Measurements from ENCODE around the gene ALS2. TPM values are rescaled to one million over a fixed set of nuclear protein-coding genes. Genes with fewer than 3 reads are reported as not detected.

The ALS2 gene
- total and polyA plus RNA-seq, 8 donors = 4.1 to 48.4 (median 9.4) TPM

GRCh38 chr2:201794294-201794693 lies 13.6 kb upstream of the ALS2 start:
- no peaks in the 10 kb centered on the region for H3K4me1 ChIP-seq
- H3K4me3 ChIP-seq = no peak overlapping the region
- H3K27me3 ChIP-seq = no peaks in the 10 kb centered on the region
- 82 to 89% (median 88%) methylated on average over 6 of the region's 6 CpGs for WGBS, 5 donors
- no peaks in the 10 kb centered on the region for H3K9me3 ChIP-seq
- no peak overlapping the region for H3K27ac ChIP-seq
- intact Hi-C loops (cut with DNase I; ENCODE audit: low total_unique reads) = no loop called here
- TF ChIP-seq POLR2AphosphoS5 (IDR thresholded peaks at IDR 0.05) (no peak), POLR2A (IDR thresholded peaks at IDR 0.05) (no peak), EP300 (IDR thresholded peaks at IDR 0.05) (no peak)
- TF ChIP-seq, protein P1, sequence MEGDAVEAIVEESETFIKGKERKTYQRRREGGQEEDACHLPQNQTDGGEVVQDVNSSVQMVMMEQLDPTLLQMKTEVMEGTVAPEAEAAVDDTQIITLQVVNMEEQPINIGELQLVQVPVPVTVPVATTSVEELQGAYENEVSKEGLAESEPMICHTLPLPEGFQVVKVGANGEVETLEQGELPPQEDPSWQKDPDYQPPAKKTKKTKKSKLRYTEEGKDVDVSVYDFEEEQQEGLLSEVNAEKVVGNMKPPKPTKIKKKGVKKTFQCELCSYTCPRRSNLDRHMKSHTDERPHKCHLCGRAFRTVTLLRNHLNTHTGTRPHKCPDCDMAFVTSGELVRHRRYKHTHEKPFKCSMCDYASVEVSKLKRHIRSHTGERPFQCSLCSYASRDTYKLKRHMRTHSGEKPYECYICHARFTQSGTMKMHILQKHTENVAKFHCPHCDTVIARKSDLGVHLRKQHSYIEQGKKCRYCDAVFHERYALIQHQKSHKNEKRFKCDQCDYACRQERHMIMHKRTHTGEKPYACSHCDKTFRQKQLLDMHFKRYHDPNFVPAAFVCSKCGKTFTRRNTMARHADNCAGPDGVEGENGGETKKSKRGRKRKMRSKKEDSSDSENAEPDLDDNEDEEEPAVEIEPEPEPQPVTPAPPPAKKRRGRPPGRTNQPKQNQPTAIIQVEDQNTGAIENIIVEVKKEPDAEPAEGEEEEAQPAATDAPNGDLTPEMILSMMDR (IDR thresholded peaks at IDR 0.05) = no peak
- DNase-seq = no peak
- no peaks in the 10 kb centered on the region for H3K36me3 ChIP-seq

GRCh38 chr2:201793631-201794030 lies 12.9 kb upstream of the ALS2 start:
- Histone ChIP-seq H3K4me1 (no peaks in the 10 kb centered on the region), H3K27me3 (no peaks in the 10 kb centered on the region), H3K27ac (no peak overlapping the region), H3K9me3 (no peaks in the 10 kb centered on the region), H3K4me3 (no peak overlapping the region), H3K36me3 (no peaks in the 10 kb centered on the region)
- no peak for DNase-seq
- TF ChIP-seq POLR2A (IDR thresholded peaks at IDR 0.05) (no peak), EP300 (IDR thresholded peaks at IDR 0.05) (no peak), POLR2AphosphoS5 (IDR thresholded peaks at IDR 0.05) (no peak)
- TF ChIP-seq, protein P1 (IDR thresholded peaks at IDR 0.05) = no peak
- WGBS, 5 donors = 75 to 95% (median 92%) methylated on average over 1 of the region's 1 CpG
- intact Hi-C loops (cut with DNase I; ENCODE audit: low total_unique reads) = no loop called here

DNA sequence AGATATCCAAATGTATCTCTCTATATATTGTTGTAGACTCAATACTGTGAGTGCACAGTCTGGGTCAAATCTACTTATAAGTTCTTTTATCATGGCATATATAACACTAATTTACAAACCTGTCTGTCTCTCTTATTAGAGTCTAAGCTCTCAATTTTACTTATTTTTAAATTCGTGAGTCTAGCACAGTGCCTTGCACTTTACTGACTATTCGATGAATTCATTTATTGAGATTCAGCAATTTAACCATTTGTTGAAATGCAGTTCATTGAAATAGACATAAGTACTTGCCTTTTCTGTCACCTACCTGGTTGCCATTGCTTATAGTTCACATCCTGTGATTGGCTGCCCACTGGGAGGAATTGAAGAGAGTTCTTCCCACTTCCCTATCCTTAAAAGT lies 10.3 kb upstream of the ALS2 start:
- H3K27me3 ChIP-seq = no peaks in the 10 kb centered on the region
- H3K4me1 ChIP-seq = no peaks in the 10 kb centered on the region
- no peak for DNase-seq
- H3K27ac ChIP-seq = no peak overlapping the region
- TF ChIP-seq POLR2A (IDR thresholded peaks at IDR 0.05) = no peak
- no peak for TF ChIP-seq EP300 (IDR thresholded peaks at IDR 0.05)
- TF ChIP-seq, protein P1 (IDR thresholded peaks at IDR 0.05) = no peak
- no peak for TF ChIP-seq POLR2AphosphoS5 (IDR thresholded peaks at IDR 0.05)
- H3K4me3 ChIP-seq = no peak overlapping the region
- 81 to 90% (median 85%) methylated on average over 2 of the region's 2 CpGs for WGBS, 5 donors
- H3K36me3 ChIP-seq = no peaks in the 10 kb centered on the region
- intact Hi-C loops (cut with DNase I; ENCODE audit: low total_unique reads) = no loop called here
- H3K9me3 ChIP-seq = no peaks in the 10 kb centered on the region

DNA sequence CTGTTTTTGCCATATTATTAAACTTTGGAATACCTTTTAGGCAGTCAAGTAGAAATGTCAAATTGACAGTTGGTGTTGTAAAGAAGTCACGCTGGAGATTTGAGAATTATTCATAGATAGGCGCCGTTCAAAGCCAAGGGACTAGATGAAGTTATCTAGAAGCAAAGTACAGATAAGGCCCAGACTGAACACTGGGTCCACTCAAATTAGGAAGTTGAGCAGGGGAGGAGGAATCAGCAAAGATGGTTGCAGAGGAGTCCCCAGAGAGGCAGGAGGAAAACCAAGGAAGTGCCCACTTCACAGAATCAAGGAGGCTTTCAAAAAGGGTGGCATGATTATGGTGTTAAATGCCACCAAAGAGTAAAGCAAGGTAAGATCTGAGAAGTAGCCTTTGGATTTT lies 9.6 kb upstream of the ALS2 start:
- no peak overlapping the region for H3K27ac ChIP-seq
- intact Hi-C loops (cut with DNase I; ENCODE audit: low total_unique reads) = no loop called here
- WGBS, 5 donors = 59 to 84% (median 72%) methylated on average over 3 of the region's 3 CpGs
- H3K36me3 ChIP-seq = no peaks in the 10 kb centered on the region
- H3K27me3 ChIP-seq = no peaks in the 10 kb centered on the region
- TF ChIP-seq, protein P1 (IDR thresholded peaks at IDR 0.05) = no peak
- TF ChIP-seq POLR2AphosphoS5 (IDR thresholded peaks at IDR 0.05) (no peak), EP300 (IDR thresholded peaks at IDR 0.05) (no peak), POLR2A (IDR thresholded peaks at IDR 0.05) (no peak)
- H3K9me3 ChIP-seq = no peaks in the 10 kb centered on the region
- no peak overlapping the region for H3K4me3 ChIP-seq
- DNase-seq = no peak
- no peaks in the 10 kb centered on the region for H3K4me1 ChIP-seq

Measured in stomach (tissue), 9 donors.